NB4 (cell line): ENCODE measurements around the gene COQ3.
A peak's percentile ranks its signal among the peaks of the same experiment; 100 is the strongest.

Source experiments
- DNase-seq: peaks from one replicate; pipeline ENCODE4 v3.0.0; 2010; ENCODE audit warnings: low read depth
- H3K4me3 ChIP-seq: one replicate; pipeline ENCODE4 v1.5.1; 2011; ENCODE audit warnings: mild to moderate bottlenecking, low read depth, low read length, moderate library complexity
- CTCF ChIP-seq: IDR thresholded peaks from one replicate; pipeline ENCODE4 v1.5.1; 2012; ENCODE audit warnings: low read depth, low read length
- MAX ChIP-seq: IDR thresholded peaks from 2 replicates; pipeline ENCODE4 v1.6.1; 2011; ENCODE audit warnings: low read depth, low read length
- MYC ChIP-seq: IDR thresholded peaks from 2 replicates; pipeline ENCODE4 v1.6.1; 2011; ENCODE audit warnings: low read depth, low read length
- POLR2A ChIP-seq: IDR thresholded peaks from 2 replicates; pipeline ENCODE4 v1.6.1; 2011; ENCODE audit warnings: mild to moderate bottlenecking; ENCODE audit not compliant: insufficient read length; ENCODE audit errors: extremely low read depth

Gene COQ3

GRCh38 chr6:99353126-99353525, 40.9 kb downstream of the COQ3 start:
- no peak overlapping the region for H3K4me3 ChIP-seq
- no peak for TF ChIP-seq CTCF
- TF ChIP-seq POLR2A: no peak
- no peak for TF ChIP-seq MAX
- no peak for TF ChIP-seq MYC
- peak; percentile 21 for DNase-seq

GRCh38 chr6:99350573-99350972, 43.4 kb downstream of the COQ3 start:
- DNase-seq: no peak
- TF ChIP-seq MAX: no peak
- no peak for TF ChIP-seq POLR2A
- TF ChIP-seq MYC: no peak
- TF ChIP-seq CTCF: no peak

GRCh38 chr6:99349171-99350141, 44.5 kb downstream of the COQ3 start, which contains the start of gene FAXC:
Gene FAXC (minus strand): TSS chr6:99349674. CDS start chr6:99349372, 302 bp downstream.
- TF ChIP-seq MYC: no peak
- TF ChIP-seq MAX: no peak
- H3K4me3 ChIP-seq: no peak within 1 kb of the TSS
- DNase-seq: peak; percentile 28

More at GRCh38 chr6:99350573-99350972, 43.4 kb downstream of the COQ3 start:
- no peak overlapping the region for H3K4me3 ChIP-seq

- TF ChIP-seq CTCF: no peak
- TF ChIP-seq MYC: no peak
- no peak for TF ChIP-seq MAX
- TF ChIP-seq POLR2A: no peak
- H3K4me3 ChIP-seq: no peak overlapping the region
- DNase-seq: no peak
Observed at GRCh38 chr6:99348288-99349170, 45.5 kb downstream of the COQ3 start.

GRCh38 chr6:99347804-99348203, 46.2 kb downstream of the COQ3 start:
- DNase-seq: no peak

More at GRCh38 chr6:99347804-99348203, 46.2 kb downstream of the COQ3 start:
- H3K4me3 ChIP-seq: no peak overlapping the region
- TF ChIP-seq CTCF (no peak), POLR2A (no peak), MYC (no peak), MAX (no peak)
